HepG2 (cell line): ENCODE results near the gene TC2N. TPM values are rescaled to one million over a fixed set of nuclear protein-coding genes. Genes with fewer than 3 reads are reported as not detected.

Experiments
- ATAC-seq: fragments of 200-7000 bp; cut with Tn5 transposase; 3 replicates; pipeline ENCODE4 v1.9.1; 2020; ENCODE audit warnings: mild to moderate bottlenecking, moderate library complexity
- BruUV-seq: library from RNA; stranded (reverse); fragments of 400-500 nt; replicated peaks from 2 replicates; lab custom pipeline; 2021; lab: Mats Ljungman, UMichigan
- CTCF ChIA-PET: fragments of 300-600 bp; formaldehyde crosslinking; extraction: SDS; loops from one replicate; lab custom pipeline; 2021; ENCODE audit warnings: low total read pairs, inconsistent platforms, low intra/inter-chr PET ratio; lab: Yijun Ruan, JAX
- POLR2A ChIA-PET: fragments of 350-600 bp; sonication (Branson Sonifier 250); formaldehyde crosslinking; loops from one replicate; lab custom pipeline; 2020; ENCODE audit warnings: antibody characterized with exemption, inconsistent platforms; lab: Yijun Ruan, JAX
- DNase-seq: peaks from one replicate; pipeline ENCODE4 v3.0.0-alpha.2; 2015; ENCODE audit warnings: low spot score
- FAIRE-seq: peaks from 3 replicates; lab custom pipeline; 2011; peaks lifted over from hg19 to GRCh38; lab: Jason Lieb, UNC
- H2AFZ ChIP-seq: one replicate; pipeline ENCODE4 v1.6.1; 2011; ENCODE audit warnings: low read length, inconsistent platforms
- H3K27ac ChIP-seq: fragments of 300-600 bp; 3 replicates; pipeline ENCODE4 v1.8.0; 2011; ENCODE audit warnings: mixed run types, mild to moderate bottlenecking, mixed read lengths, low read length, inconsistent platforms; ENCODE audit not compliant: insufficient read depth; ENCODE audit errors: extremely low read length
- H3K27me3 ChIP-seq, 2 experiments: fragments of 200-600 bp in 1 of 2; 2 replicates in 1 of 2; 3 replicates in 1 of 2; pipeline versions ENCODE4 v1.6.0 to v1.8.0; 2011; ENCODE audit warnings: low read length in 2 of 2, mild to moderate bottlenecking in 2 of 2, moderate library complexity in 2 of 2, inconsistent platforms in 1 of 2; ENCODE audit not compliant: insufficient read depth in 2 of 2, control insufficient read depth in 1 of 2
- H3K36me3 ChIP-seq, 2 experiments: fragments of 200-600 bp in 1 of 2; replicated peaks in 1 of 2; 2 replicates in 1 of 2; 3 replicates in 1 of 2; pipeline versions ENCODE4 v1.5.1 to v1.8.0; 2011; ENCODE audit warnings: low read length in 2 of 2, inconsistent platforms in 1 of 2; ENCODE audit not compliant: insufficient read depth in 2 of 2, control insufficient read depth in 1 of 2
- H3K4me1 ChIP-seq: 2 replicates; pipeline ENCODE4 v1.5.1; 2012; ENCODE audit warnings: low read length, inconsistent platforms; ENCODE audit not compliant: insufficient read depth
- H3K4me2 ChIP-seq: 2 replicates; pipeline ENCODE4 v1.6.0; 2011; ENCODE audit warnings: low read depth, low read length, inconsistent platforms
- H3K4me3 ChIP-seq, 3 experiments: fragments of 200-600 bp in 1 of 3; sonication (generic), shearing (Covaris generic) in 1 of 3; replicated peaks in 1 of 3; 2 replicates each; pipeline ENCODE4 v1.5.1; 2011 to 2016; ENCODE audit warnings: low read length in 3 of 3, inconsistent platforms in 2 of 3, low read depth in 2 of 3, mild to moderate bottlenecking in 2 of 3, control low read depth in 1 of 3, mixed read lengths in 1 of 3; ENCODE audit not compliant: insufficient read depth in 1 of 3
- H3K79me2 ChIP-seq: one replicate; pipeline ENCODE4 v1.6.1; 2011; ENCODE audit warnings: low read length, inconsistent platforms; ENCODE audit not compliant: insufficient read depth
- H3K9ac ChIP-seq: 2 replicates; pipeline ENCODE4 v1.6.0; 2011; ENCODE audit warnings: mild to moderate bottlenecking, low read depth, low read length, inconsistent platforms; ENCODE audit not compliant: insufficient read depth
- H3K9me3 ChIP-seq: 2 replicates; pipeline ENCODE4 v1.5.1; 2012; ENCODE audit warnings: mild to moderate bottlenecking, low read length
- H4K20me1 ChIP-seq: 2 replicates; pipeline ENCODE4 v1.6.0; 2011; ENCODE audit warnings: inconsistent platforms, mild to moderate bottlenecking, low read length, moderate library complexity; ENCODE audit not compliant: insufficient read depth
- ATM ChIP-seq: fragments of 450-650 bp; IDR thresholded peaks from 2 replicates; pipeline ENCODE4 v1.7.1; 2017; ENCODE audit warnings: mild to moderate bottlenecking, borderline replicate concordance
- GFI1 ChIP-seq: sonication (generic); formaldehyde crosslinking; IDR thresholded peaks from 2 replicates; pipeline ENCODE4 v1.5.0; 2020; ENCODE audit warnings: missing genetic modification reagents, mild to moderate bottlenecking, borderline replicate concordance
- RBM39 ChIP-seq: fragments of 200-400 bp; formaldehyde crosslinking; IDR thresholded peaks from one replicate; pipeline ENCODE4 v1.6.1; 2018; ENCODE audit warnings: antibody characterized with exemption, mild to moderate bottlenecking, low read depth, low read length; ENCODE audit not compliant: poor library complexity, severe bottlenecking
- SIN3B ChIP-seq: fragments of 150-350 bp; IDR thresholded peaks from 2 replicates; pipeline ENCODE4 v1.6.1; 2014; ENCODE audit warnings: low read length
- ZNF251 ChIP-seq: sonication (generic); formaldehyde crosslinking; IDR thresholded peaks from 2 replicates; pipeline ENCODE4 v1.9.0; 2021; ENCODE audit warnings: mild to moderate bottlenecking, missing genetic modification reagents
- ZNF3 ChIP-seq: IDR thresholded peaks from 2 replicates; pipeline ENCODE4 v1.7.0; 2017; ENCODE audit warnings: inconsistent platforms
- ZNF430 ChIP-seq: sonication (generic); formaldehyde crosslinking; IDR thresholded peaks from 2 replicates; pipeline ENCODE4 v1.9.0; 2021; ENCODE audit warnings: mild to moderate bottlenecking, missing genetic modification reagents
- WGBS: methylation state at CpG from one replicate; pipeline ENCODE4 v1.1.6; 2017; ENCODE audit warnings: low lambda C conversion rate; 5-methylcytosine and 5-hydroxymethylcytosine counted together
- in situ Hi-C: cut with HindIII; loops from 2 replicates; pipeline ENCODE4 v1.10.0; 2017; ENCODE audit warnings: low pct_unique_long_range_greater_than_20kb; ENCODE audit not compliant: extremely low pct_ligation_motif_present
- intact Hi-C: fragments of 100-400 bp; cut with micrococcal nuclease; formaldehyde crosslinking; loops from one replicate; pipeline ENCODE4 v1.10.0; 2022; ENCODE audit not compliant: unreplicated experiment
- polyA plus RNA-seq, 8 experiments: library from polyadenylated mRNA; depleted of rRNA in 3 of 8; stranded (reverse) in 7 of 8; unstranded in 1 of 8; fragments of >200 nt; fragmentation: Illumina TruSeq in 4 of 8; extraction: Trizol in 4 of 8; gene quantifications; 2 replicates each; pipeline versions ENCODE4 v1.2.1 to v1.2.3, GENCODE V29; 2011 to 2016; ENCODE audit warnings: low read depth in 4 of 8, missing spikeins in 1 of 8, mixed read lengths in 1 of 8; ENCODE audit not compliant: insufficient read depth in 1 of 8
- total RNA-seq, 5 experiments: library from RNA; depleted of rRNA; stranded (reverse); fragments of >200 nt; fragmentation: Illumina TruSeq; extraction: Trizol; gene quantifications; 2 replicates each; pipeline ENCODE4 v1.2.3, GENCODE V29; 2016; ENCODE audit warnings: low read depth in 1 of 5
- TF ChIP-seq, protein P1 (sequence below): sonication (generic); formaldehyde crosslinking; conservative IDR thresholded peaks from 2 replicates; pipeline ENCODE4 v1.4.0; 2020; ENCODE audit warnings: mild to moderate bottlenecking, missing genetic modification reagents, moderate library complexity
- TF ChIP-seq, protein P2 (sequence below), 2 experiments: sonication (generic) in 1 of 2; formaldehyde crosslinking in 1 of 2; IDR thresholded peaks; 2 replicates each; pipeline versions ENCODE4 v1.4.0 to v1.6.1; 2016 to 2020; ENCODE audit warnings: borderline replicate concordance in 1 of 2, low read depth in 1 of 2, mild to moderate bottlenecking in 1 of 2, missing genetic modification reagents in 1 of 2
- TF ChIP-seq, protein P3 (sequence below): sonication (generic); formaldehyde crosslinking; conservative IDR thresholded peaks from 2 replicates; pipeline ENCODE4 v1.8.1; 2023; ENCODE audit warnings: missing genetic modification reagents
- TF ChIP-seq, protein P4 (sequence below): sonication (generic); formaldehyde crosslinking; IDR thresholded peaks from 2 replicates; pipeline ENCODE4 v1.4.0; 2020; ENCODE audit warnings: mild to moderate bottlenecking, missing genetic modification reagents

TC2N gene
- total and polyA plus RNA-seq, 2 of the 13 experiments (the other 11 are each of a cell fraction or from before 2014, with no cell fraction given) = 0.03 TPM; not detected in 1

DNA sequence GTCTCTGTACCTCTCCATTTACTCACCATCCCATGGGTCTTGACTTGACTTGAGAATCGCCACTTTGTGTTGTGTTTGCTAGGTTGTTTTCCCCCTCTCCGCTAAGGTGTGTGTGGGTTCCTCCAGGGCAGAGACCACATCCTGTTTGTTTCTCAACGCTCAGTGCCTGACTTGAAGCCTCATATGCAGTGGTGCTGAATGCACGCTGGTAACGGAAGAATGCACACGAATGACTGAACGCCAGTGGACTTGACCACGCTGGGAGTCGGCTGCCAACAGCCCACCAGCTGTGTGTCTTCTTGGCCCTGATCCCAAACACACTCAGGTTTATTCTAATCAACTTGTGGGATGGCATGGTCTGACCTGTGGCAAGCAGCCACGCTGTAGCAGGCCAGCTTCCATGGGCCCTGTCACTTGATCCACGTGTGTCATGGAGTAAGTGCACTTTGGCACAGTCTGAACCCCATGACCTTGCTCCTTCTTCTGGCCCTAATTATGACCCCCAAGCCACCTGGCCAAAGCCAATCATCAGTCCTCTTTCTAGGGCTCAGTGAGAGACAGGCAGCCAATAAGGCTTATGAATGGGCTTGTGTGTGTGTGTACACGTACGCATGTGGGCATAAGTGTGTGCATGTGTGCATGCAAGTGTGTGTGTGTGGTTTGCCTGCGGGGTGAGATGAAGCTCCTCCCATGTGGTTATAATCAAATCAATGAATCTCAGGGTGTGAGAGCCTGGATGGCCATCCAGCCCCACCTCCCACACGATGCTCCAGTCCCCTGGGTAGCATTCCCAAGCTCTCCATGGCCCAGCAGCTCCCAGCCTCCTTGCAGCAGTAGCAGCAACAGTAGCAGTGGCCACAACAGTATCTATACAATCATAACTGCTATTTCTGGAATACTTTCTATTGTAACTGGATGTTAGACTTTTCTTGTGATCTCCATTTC is 6.4 kb upstream of the TC2N start:
- H3K36me3 ChIP-seq = no peaks in the 10 kb centered on the region
- in situ Hi-C loops (no loop called here), intact Hi-C loops (no loop called here)
- H2AFZ ChIP-seq = no peak overlapping the region
- peaks cover 38% of the 10 kb centered on the region for H3K4me1 ChIP-seq
- 0 out of 5 replicates have a peak, but pooled peaks cover 0 to 2% of the 10 kb centered on the region in 2 experiments for H3K27me3 ChIP-seq
- no peaks in the 10 kb centered on the region for H4K20me1 ChIP-seq
- H3K4me3 ChIP-seq = no peak overlapping the region
- H3K27ac ChIP-seq = no peak overlapping the region
- 71% methylated on average over 15 of the region's 15 CpGs for WGBS
- H3K4me2 ChIP-seq = no peak overlapping the region
- H3K9me3 ChIP-seq = no peaks in the 10 kb centered on the region
- H3K9ac ChIP-seq = no peak overlapping the region
- no TSS peak for BruUV-seq
- FAIRE-seq = no peak
- CTCF ChIA-PET = no interaction called here
- H3K79me2 ChIP-seq = no peaks in the 10 kb centered on the region
- POLR2A ChIA-PET = no interaction called here
- ATAC-seq = no peak
- no peak for DNase-seq
- TF ChIP-seq, protein P1, sequence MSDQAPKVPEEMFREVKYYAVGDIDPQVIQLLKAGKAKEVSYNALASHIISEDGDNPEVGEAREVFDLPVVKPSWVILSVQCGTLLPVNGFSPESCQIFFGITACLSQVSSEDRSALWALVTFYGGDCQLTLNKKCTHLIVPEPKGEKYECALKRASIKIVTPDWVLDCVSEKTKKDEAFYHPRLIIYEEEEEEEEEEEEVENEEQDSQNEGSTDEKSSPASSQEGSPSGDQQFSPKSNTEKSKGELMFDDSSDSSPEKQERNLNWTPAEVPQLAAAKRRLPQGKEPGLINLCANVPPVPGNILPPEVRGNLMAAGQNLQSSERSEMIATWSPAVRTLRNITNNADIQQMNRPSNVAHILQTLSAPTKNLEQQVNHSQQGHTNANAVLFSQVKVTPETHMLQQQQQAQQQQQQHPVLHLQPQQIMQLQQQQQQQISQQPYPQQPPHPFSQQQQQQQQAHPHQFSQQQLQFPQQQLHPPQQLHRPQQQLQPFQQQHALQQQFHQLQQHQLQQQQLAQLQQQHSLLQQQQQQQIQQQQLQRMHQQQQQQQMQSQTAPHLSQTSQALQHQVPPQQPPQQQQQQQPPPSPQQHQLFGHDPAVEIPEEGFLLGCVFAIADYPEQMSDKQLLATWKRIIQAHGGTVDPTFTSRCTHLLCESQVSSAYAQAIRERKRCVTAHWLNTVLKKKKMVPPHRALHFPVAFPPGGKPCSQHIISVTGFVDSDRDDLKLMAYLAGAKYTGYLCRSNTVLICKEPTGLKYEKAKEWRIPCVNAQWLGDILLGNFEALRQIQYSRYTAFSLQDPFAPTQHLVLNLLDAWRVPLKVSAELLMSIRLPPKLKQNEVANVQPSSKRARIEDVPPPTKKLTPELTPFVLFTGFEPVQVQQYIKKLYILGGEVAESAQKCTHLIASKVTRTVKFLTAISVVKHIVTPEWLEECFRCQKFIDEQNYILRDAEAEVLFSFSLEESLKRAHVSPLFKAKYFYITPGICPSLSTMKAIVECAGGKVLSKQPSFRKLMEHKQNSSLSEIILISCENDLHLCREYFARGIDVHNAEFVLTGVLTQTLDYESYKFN (CRISPR knock-in tag) = no peak
- TF ChIP-seq ZNF430 (CRISPR knock-in tag) = no peak
- TF ChIP-seq RBM39 = no peak
- TF ChIP-seq, protein P2, sequence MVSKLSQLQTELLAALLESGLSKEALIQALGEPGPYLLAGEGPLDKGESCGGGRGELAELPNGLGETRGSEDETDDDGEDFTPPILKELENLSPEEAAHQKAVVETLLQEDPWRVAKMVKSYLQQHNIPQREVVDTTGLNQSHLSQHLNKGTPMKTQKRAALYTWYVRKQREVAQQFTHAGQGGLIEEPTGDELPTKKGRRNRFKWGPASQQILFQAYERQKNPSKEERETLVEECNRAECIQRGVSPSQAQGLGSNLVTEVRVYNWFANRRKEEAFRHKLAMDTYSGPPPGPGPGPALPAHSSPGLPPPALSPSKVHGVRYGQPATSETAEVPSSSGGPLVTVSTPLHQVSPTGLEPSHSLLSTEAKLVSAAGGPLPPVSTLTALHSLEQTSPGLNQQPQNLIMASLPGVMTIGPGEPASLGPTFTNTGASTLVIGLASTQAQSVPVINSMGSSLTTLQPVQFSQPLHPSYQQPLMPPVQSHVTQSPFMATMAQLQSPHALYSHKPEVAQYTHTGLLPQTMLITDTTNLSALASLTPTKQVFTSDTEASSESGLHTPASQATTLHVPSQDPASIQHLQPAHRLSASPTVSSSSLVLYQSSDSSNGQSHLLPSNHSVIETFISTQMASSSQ (IDR thresholded peaks at IDR 0.05; ENCODE audit: low read depth) = no peak
- TF ChIP-seq, protein P2 (CRISPR knock-in tag; IDR thresholded peaks at IDR 0.05; ENCODE audit: borderline replicate concordance) = no peak
- no peak for TF ChIP-seq SIN3B
- TF ChIP-seq, protein P3, sequence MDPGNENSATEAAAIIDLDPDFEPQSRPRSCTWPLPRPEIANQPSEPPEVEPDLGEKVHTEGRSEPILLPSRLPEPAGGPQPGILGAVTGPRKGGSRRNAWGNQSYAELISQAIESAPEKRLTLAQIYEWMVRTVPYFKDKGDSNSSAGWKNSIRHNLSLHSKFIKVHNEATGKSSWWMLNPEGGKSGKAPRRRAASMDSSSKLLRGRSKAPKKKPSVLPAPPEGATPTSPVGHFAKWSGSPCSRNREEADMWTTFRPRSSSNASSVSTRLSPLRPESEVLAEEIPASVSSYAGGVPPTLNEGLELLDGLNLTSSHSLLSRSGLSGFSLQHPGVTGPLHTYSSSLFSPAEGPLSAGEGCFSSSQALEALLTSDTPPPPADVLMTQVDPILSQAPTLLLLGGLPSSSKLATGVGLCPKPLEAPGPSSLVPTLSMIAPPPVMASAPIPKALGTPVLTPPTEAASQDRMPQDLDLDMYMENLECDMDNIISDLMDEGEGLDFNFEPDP (CRISPR knock-in tag) = no peak
- TF ChIP-seq, protein P4, sequence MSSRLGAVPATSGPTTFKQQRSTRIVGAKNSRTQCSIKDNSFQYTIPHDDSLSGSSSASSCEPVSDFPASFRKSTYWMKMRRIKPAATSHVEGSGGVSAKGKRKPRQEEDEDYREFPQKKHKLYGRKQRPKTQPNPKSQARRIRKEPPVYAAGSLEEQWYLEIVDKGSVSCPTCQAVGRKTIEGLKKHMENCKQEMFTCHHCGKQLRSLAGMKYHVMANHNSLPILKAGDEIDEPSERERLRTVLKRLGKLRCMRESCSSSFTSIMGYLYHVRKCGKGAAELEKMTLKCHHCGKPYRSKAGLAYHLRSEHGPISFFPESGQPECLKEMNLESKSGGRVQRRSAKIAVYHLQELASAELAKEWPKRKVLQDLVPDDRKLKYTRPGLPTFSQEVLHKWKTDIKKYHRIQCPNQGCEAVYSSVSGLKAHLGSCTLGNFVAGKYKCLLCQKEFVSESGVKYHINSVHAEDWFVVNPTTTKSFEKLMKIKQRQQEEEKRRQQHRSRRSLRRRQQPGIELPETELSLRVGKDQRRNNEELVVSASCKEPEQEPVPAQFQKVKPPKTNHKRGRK (CRISPR knock-in tag) = no peak
- TF ChIP-seq ZNF251 (CRISPR knock-in tag) = no peak
- no peak for TF ChIP-seq ZNF3 (CRISPR knock-in tag)
- no peak for TF ChIP-seq GFI1 (CRISPR knock-in tag)
- TF ChIP-seq ATM = no peak
